Measurements from ENCODE around the gene NYNRIN.

Gene NYNRIN

DNA sequence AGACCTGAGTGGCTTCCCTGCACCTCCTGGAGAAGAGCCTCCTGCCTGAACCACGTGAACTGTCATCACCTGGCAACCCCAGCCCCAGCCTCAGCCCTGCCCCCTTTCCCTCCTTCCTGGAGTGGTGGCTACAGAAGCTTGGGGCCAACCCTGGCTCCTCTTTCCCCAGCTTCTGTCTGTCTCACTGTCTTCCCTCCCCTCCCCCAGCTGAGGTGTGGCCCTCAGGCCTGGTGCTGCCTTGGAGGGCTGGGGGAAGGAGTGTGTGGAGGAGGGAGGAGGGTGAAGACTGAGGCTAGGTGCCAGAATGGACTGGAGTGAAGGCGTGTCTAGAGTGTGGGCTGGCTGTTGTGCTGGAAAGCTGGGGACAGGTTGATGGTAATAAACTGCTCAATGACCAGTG, 21.1 kb upstream of the NYNRIN start:
- in situ Hi-C loops (cut with MboI; ENCODE audit: low sequenced_read_pairs, unreplicated experiment) = no loop called here
- no peak for DNase-seq (ENCODE audit: low spot score)

DNA sequence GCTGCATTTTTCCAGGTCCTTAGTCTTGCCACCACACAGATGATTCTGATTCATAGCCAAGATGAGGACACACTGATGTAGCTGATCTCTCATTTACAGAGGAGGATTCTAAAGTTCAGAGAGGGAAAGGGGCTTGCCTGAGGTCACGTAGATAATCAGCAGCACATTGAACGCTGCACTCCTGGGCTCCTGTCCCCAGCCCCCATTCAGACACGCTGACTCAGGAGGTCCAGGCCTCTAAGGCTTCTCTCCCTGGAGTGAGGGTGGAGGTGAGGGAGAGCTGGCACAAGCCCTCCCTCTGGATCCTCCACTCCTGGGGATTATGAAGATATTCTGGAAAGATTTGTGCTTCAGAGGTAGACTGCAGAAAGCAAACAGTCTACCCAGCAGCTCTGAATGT, 20.5 kb upstream of the NYNRIN start:
- DNase-seq (ENCODE audit: low spot score) = no peak
- TF ChIP-seq, protein P1, sequence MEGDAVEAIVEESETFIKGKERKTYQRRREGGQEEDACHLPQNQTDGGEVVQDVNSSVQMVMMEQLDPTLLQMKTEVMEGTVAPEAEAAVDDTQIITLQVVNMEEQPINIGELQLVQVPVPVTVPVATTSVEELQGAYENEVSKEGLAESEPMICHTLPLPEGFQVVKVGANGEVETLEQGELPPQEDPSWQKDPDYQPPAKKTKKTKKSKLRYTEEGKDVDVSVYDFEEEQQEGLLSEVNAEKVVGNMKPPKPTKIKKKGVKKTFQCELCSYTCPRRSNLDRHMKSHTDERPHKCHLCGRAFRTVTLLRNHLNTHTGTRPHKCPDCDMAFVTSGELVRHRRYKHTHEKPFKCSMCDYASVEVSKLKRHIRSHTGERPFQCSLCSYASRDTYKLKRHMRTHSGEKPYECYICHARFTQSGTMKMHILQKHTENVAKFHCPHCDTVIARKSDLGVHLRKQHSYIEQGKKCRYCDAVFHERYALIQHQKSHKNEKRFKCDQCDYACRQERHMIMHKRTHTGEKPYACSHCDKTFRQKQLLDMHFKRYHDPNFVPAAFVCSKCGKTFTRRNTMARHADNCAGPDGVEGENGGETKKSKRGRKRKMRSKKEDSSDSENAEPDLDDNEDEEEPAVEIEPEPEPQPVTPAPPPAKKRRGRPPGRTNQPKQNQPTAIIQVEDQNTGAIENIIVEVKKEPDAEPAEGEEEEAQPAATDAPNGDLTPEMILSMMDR (IDR thresholded peaks at IDR 0.05; ENCODE audit: borderline replicate concordance, control extremely low read depth, extremely low read depth, insufficient read depth, missing control alignments) = no peak
- in situ Hi-C loops (cut with MboI; ENCODE audit: low sequenced_read_pairs, unreplicated experiment) = no loop called here

More for the DNA sequence above, 21.1 kb upstream of the NYNRIN start:
- TF ChIP-seq, protein P1 (IDR thresholded peaks at IDR 0.05; ENCODE audit: borderline replicate concordance, control extremely low read depth, extremely low read depth, insufficient read depth, missing control alignments) = no peak

DNA sequence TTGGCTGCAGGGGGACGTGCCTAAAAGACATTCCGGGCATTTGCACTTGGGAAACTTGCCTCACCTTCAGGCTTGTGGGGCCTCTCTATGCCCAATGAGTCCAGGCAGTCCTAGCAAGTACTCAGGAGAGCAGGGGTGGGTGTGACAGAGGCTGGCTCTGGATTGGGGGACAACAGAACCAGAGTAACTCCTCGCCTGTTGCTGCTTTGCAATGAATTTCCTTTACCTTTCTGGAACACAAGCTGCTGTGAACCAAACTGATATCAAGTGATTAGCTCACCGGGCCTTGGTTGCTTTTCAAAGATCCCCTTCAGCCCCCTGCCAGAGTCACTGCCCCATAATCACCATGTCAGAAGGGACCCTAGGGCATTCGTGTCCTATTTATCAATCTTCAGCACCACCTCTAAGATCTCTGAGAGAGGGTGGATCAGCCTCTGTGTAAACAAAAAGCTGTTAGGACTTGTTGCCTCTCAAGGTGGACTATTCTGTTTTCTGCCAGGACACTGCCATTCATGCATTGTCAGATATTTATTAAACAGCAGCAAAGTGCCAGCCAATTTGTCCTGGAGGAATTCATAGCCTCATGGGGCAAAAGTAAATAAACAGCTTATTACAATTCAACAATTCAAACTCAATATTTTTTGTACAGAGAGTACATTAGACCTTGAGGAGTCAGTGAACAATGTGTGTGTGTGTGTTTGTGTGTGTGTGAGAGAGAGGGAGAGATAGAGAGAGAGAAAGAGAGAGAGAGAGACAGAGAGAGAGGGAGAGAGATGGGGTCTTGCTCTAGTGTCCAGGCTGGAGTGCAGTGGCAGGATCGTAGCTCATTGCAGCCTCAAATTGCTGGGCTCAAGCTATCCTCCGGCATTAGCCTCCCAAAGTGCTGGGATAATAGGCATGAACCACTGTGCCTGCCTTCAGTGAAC, 19.6 kb upstream of the NYNRIN start:
- TF ChIP-seq, protein P1 (IDR thresholded peaks at IDR 0.05; ENCODE audit: borderline replicate concordance, control extremely low read depth, extremely low read depth, insufficient read depth, missing control alignments) = no peak
- in situ Hi-C loops (cut with MboI; ENCODE audit: low sequenced_read_pairs, unreplicated experiment) = no loop called here
- DNase-seq (ENCODE audit: low spot score) = no peak

DNA sequence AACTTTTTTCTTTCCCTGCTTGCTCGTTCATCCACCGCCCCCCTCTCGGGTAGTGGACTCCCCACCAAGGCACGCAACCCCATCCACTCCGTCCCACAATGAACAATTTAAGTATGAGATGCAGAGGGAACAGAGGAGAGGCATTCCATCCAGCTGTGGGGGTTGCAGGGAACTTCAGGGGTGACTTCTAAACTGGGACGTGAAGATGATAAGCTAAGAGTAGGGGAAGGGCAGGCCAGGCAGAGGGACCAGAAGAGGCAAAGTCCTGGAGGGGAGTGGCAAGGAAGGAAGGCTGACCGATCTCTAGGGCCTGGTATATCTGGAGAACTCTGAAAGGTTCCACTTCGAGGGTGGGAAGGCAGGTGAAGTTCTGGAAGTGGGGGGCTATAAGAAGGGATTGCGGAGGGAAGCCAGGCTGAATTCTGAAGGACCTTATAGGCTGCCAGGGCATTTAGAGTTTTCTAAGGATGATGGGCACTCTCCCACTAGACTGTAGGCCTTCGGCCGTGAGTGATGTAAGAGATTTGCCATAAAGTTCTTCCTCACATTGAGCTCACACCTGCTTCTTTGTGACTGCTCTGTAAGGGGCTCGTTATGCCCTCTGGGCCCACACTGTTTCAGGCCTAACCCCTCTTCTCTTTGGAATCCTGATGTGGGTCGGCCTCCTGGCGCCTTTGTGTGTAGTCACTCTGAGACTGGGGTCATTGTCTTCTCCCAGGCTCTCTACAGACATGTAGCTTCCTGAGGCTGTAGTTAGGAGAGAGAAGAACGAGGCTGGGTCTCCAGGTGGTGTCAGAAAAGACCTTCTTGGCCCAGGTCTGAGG, 18.7 kb upstream of the NYNRIN start:
- in situ Hi-C loops (cut with MboI; ENCODE audit: low sequenced_read_pairs, unreplicated experiment) = no loop called here
- DNase-seq (ENCODE audit: low spot score) = no peak

DNA sequence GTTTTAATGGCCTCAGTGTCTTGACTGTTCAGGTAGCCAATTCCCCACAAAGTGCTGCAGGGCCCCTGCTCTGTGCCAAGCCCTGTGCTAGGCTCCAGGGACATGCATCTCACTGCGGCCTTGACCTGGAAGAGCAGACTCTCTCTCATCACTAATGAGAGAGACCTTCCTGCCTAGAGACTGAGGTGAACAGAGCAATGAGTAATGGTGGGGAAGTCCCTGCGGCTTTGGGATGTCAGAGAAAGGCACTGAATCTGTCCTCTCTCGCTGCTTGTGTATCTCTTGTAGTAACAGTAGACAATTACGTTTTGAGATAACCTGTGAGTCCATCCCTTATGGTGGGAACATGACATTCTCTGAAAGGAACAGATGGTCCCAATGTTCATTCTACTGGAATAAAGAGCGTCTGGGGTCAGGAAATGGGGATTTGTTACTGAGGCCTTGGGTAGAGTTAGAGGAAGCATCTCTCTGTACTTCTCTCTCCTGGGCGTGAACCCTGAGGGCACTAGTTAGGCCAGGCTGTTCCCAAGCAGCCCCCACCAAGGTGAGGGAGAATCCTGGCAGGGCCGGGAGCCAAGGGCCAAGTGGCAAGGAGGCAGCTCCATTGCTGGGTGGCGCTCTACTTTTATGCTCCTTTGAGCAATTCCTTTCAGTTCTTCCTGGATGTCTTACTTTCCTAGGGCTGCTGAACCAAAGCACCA, 17.3 kb upstream of the NYNRIN start:
- TF ChIP-seq, protein P1 (IDR thresholded peaks at IDR 0.05; ENCODE audit: borderline replicate concordance, control extremely low read depth, extremely low read depth, insufficient read depth, missing control alignments) = no peak
- no peak for DNase-seq (ENCODE audit: low spot score)
- in situ Hi-C loops (cut with MboI; ENCODE audit: low sequenced_read_pairs, unreplicated experiment) = no loop called here

More for the DNA sequence above, 18.7 kb upstream of the NYNRIN start:
- TF ChIP-seq, protein P1 (IDR thresholded peaks at IDR 0.05; ENCODE audit: borderline replicate concordance, control extremely low read depth, extremely low read depth, insufficient read depth, missing control alignments) = no peak

DNA sequence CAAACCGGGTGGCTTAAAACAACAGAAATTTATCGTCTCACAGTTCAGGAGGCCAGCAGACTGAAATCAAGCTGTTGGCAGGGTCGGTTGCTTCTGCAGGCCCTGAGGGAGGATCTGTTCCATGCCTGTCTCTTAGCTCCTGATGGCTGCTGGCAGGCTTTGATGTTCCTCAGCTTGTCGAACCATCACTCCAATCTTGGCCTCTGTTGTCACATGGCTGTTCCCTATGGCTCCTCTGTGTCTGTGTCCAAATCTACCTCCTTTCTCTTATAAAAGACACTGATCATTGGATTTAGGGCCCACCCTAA, 16.8 kb upstream of the NYNRIN start:
- no peak for DNase-seq (ENCODE audit: low spot score)
- in situ Hi-C loops (cut with MboI; ENCODE audit: low sequenced_read_pairs, unreplicated experiment) = no loop called here
- TF ChIP-seq, protein P1 (IDR thresholded peaks at IDR 0.05; ENCODE audit: borderline replicate concordance, control extremely low read depth, extremely low read depth, insufficient read depth, missing control alignments) = no peak
